GM19025 (cell line): ENCODE data around the gene PCDH15.
"Not testable (repeated sequence)": the region's sequence is repeated elsewhere in the genome, so short reads cannot be mapped to it uniquely, and the experiment has no call there.

Source experiments
- ATAC-seq: cut with Tn5 transposase; IDR thresholded peaks from one replicate; pipeline ENCODE4 v1.9.1; 2021; ENCODE audit warnings: mild to moderate bottlenecking, low read depth, moderate library complexity; ENCODE audit not compliant: unreplicated experiment

The PCDH15 gene

DNA sequence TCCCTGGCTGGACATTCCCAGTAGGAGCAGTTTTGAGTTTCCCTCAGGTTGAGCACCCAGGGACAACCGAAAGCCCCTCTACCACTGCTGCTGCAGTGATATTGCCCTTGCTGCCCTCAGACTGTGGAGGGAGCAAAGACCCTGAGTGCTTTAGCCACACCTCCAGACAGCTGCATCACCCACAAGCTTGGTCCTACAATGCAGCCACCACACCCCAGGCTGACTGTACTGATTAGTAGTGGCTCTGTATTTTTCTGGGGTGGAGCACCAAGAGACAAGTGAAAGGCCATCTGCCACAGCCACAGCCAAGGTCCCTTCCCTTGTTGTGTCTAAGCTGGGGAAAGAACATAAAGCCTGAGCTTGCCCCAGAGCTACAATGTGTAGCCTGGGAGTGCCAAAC is 789.9 kb downstream of the PCDH15 start:
- ATAC-seq, result no peak

DNA sequence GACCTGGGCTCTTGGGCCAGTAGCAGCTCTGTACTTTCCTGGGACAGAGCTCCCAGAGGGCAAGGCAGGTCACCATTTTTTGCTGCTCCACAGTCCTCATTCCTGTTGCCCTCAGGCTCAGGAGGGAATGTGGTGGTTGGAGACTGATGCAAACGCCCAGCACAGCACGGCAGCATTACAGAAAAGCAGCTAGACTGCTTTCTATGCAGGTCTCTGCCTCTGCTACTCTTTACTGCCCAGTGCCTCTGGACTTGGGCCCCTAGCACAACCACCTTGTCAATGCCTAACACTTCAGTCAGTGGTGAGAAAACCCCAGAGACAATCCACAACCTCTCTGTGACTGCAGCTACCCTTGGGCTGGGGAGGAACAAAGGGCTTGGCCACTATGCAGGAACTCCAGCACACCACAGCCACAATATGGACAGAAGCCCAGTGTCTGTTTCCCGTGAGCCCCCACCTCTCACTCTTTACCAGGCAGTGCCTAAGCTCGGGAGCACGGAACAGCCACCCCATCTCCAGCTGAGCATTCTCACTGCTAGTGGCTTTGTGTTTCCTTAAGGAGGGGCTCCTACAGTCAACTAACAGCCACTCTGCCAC is 790.6 kb downstream of the PCDH15 start:
- no peak for ATAC-seq

DNA sequence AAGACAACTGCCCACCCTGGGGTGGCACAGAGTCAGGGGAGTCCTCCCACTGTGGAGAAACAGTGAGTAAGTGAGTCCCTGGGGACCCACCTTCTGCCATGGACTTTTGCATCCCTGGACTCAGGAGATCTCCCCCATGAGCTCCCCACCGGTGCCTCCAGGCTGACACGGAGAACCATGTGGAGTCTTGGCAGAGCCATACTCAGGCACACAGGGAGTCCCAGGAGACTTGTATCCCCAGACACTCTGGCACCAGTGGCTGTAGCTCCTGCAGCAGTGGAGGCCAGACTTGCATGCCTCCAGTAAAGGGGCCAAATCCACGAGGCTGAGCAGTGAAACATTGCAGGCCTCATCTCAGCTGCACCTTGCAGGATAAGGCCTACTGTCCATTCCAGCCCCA is 791.4 kb downstream of the PCDH15 start:
- ATAC-seq, result no peak

DNA sequence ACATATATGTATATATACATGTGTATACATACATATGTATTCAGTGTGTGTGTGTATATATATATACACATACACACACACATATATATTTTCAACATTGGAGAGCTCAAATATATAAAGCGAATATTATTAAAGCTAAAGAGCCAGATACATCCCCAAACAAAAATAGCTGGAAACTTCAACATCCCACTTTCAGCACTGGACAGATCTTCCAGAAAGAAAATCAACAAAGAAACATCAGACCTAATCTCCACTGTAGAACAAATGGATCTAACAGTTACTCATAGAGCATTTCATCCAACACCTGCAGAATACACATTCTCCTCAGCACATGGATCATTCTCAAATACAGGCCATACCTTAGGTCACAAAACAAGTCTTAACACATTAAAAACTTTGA is 799.0 kb downstream of the PCDH15 start:
- ATAC-seq, result no peak

- ATAC-seq, result no peak
Observed at GRCh38 chr10:53997953-53998352, 803.1 kb downstream of the PCDH15 start.

DNA sequence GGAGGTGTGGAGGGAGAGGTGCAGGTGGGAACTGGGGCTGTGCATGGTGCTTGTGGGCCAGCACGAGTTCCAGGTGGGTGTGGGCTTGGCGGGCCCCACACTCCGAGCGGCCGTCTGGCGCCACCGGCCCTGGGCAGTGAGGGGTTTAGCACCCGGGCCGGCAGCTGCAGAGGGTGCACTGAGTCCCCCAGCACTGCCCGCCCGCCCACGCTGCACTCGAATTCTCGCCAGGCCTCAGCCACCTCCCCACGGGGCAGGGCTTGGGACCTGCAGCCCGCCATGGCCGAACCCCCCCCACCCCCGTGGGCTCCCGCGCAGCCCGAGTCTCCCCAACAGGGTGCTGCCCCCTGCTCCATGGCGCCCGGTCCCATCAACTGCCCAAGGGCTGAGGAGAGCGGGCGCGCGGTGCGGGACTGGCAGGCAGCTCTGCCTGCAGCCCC is 810.2 kb downstream of the PCDH15 start:
- no peak for ATAC-seq

DNA sequence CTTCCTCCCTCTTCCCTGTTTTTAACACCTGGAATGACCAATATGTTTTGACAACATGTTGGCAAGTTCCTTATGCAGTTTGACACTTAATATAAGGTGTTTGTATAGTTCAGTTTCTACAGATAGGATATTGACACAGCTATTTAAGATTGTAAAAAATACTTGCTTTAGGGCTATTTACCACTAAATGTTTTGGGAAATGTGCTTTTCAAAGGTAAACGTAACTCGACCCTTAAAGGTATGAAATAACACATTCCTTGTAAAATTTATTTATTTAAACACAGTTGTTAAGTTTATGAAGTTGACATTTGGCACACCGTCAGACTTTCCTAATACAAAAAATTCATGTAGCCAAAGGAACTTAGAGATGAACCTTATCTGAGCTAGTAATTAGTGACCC is 817.6 kb downstream of the PCDH15 start:
- no peak for ATAC-seq

GRCh38 chr10:53980210-53980609 is 820.8 kb downstream of the PCDH15 start:
- no peak for ATAC-seq

- no peak for ATAC-seq
Observed at GRCh38 chr10:53978301-53978700, 822.7 kb downstream of the PCDH15 start.

GRCh38 chr10:53977267-53977666 is 823.8 kb downstream of the PCDH15 start:
- no peak for ATAC-seq

- ATAC-seq, result no peak
Observed at GRCh38 chr10:53957401-53957800, 843.6 kb downstream of the PCDH15 start.

GRCh38 chr10:53955091-53955490 is 845.9 kb downstream of the PCDH15 start:
- no peak for ATAC-seq

- ATAC-seq, result no peak
Observed at GRCh38 chr10:53952698-53953630, 848.1 kb downstream of the PCDH15 start.

DNA sequence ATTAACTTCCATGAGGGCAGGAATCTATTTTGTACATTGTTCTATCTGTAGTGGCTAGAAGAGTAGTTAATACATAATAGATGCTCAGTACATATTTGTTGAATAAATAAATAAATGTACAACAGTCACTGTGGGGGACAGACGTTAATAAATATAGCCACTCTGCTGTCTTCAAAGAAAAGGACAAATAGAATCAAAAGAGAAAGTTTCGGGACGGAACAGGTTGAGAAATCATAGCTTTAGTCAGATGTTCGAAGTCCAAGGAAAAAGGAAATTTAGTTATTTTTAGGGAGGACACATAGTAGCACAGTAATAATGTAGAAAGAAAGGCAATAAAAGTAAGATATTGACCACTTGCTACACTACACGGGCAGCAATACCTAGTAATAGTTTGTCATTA is 861.4 kb downstream of the PCDH15 start:
- no peak for ATAC-seq

- ATAC-seq, result no peak
Observed at GRCh38 chr10:53930648-53931047, 870.4 kb downstream of the PCDH15 start.

GRCh38 chr10:53924051-53924700 is 876.9 kb downstream of the PCDH15 start:
- not testable (repeated sequence) for ATAC-seq

GRCh38 chr10:53918755-53919154 is 882.3 kb downstream of the PCDH15 start:
- ATAC-seq, result no peak

DNA sequence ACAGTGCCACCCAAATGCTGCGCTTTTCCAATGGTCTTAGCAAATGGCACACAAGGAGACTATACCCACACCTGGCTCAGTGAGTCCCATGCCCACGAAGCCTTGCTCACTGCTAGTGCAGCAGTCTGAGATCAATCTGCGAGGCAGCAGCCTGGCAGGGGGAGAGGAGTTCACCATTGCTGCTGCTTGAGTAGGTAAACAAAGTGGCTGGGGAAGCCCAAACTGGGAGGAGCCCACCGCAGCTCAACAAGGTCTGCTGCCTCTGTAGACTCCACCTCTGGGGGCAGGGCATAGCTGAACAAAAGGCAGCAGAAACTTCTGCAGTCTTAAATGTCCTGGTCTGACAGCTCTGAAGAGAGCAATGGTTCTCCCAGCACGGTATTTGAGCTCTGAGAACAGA is 891.2 kb downstream of the PCDH15 start:
- ATAC-seq, result no peak

DNA sequence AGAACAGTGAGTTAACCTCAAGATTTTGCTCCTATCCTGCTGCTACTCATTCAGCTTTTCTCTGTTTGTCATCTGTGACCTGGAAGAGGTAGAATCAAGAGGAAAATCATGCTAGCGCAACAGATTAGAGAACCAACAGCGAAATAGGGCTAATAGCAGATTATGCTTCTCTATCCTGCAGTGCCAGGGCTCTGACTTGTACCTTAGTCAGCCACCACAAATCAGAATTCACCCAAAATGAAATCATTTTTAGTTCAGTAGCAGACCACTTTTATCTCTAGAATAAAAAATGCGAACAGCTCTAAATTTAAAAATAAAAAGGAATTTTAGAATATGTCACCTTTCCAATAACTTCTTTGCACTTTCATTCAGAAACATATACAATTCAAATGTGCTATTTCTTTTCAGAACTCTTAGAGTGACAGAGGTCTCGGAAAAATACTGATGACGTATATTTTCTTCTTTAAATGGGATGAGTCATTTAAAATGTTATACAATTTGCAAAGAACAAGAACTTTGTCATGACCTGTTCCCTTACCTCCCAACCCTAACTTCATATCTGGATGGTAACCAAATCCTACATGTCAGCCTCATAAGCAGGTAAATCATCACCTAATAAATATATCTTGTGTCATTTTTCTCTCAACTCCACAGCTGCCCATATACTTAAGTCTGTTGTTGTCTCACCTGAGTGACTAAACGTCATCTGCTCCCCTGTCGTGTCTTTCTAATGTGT is 896.4 kb downstream of the PCDH15 start:
- ATAC-seq, result no peak

- no peak for ATAC-seq
Observed at GRCh38 chr10:53903756-53904155, 897.3 kb downstream of the PCDH15 start.
